Uterus (tissue), 4 donors: Measurements from ENCODE around the gene NPHP4. TPM values are rescaled to one million over a fixed set of nuclear protein-coding genes. Genes with fewer than 3 reads are reported as not detected.
A peak's percentile ranks its signal among the peaks of the same experiment; 100 is the strongest.

ENCODE experiments used
- DNase-seq, 2 donors: peaks; one replicate each; pipeline ENCODE4 v3.0.0-alpha.2; 2019 to 2020
- H3K27ac ChIP-seq, 2 donors: fragments of 200-600 bp; sonication (generic); 1 replicate in 1 of 2; 2 replicates in 1 of 2; pipeline ENCODE4 v1.5.1; 2016 to 2018
- H3K27me3 ChIP-seq, 2 donors: fragments of 200-600 bp; sonication (generic); one replicate each; pipeline ENCODE4 v1.5.1; 2018 to 2019; ENCODE audit warnings: control low read depth in 1 of 2
- H3K36me3 ChIP-seq, 2 donors: fragments of 200-600 bp; sonication (generic); one replicate each; pipeline ENCODE4 v1.5.1; 2019; ENCODE audit warnings: control low read depth in 1 of 2
- H3K4me1 ChIP-seq, 2 donors: fragments of 200-600 bp; sonication (generic); one replicate each; pipeline ENCODE4 v1.5.1; 2018 to 2019; ENCODE audit warnings: control low read depth in 1 of 2
- H3K4me3 ChIP-seq, 2 donors: fragments of 200-600 bp; sonication (generic); 1 replicate in 1 of 2; 2 replicates in 1 of 2; pipeline ENCODE4 v1.5.1; 2018 to 2019; ENCODE audit warnings: mild to moderate bottlenecking in 1 of 2
- H3K9me3 ChIP-seq, 2 donors: fragments of 200-600 bp; sonication (generic); one replicate each; pipeline ENCODE4 v1.5.1; 2019; ENCODE audit warnings: control low read depth in 1 of 2
- POLR2A ChIP-seq, 2 donors: fragments of 450-650 bp; IDR thresholded peaks; one replicate each; pipeline ENCODE4 v1.6.1; 2016; ENCODE audit warnings: antibody characterized with exemption in 2 of 2, mild to moderate bottlenecking in 1 of 2, moderate library complexity in 1 of 2
- intact Hi-C: fragments of 100-400 bp; cut with DNase I; formaldehyde crosslinking; loops from one replicate; pipeline ENCODE4 v1.15.1; 2023; ENCODE audit warnings: low total_unique reads
- total RNA-seq, 4 donors: library from RNA; depleted of rRNA in 3 of 4; stranded (reverse); fragments of >200 nt in 3 of 4; gene quantifications; one replicate each; pipeline versions ENCODE4 v1.1.0 to v1.2.4, GENCODE V29; 2014 to 2023
- TF ChIP-seq, protein P1 (sequence below), 4 experiments: fragments of 200-600 bp in 2 of 4; fragments of 450-650 bp in 2 of 4; sonication (generic) in 2 of 4; IDR thresholded peaks; one replicate each; pipeline ENCODE4 v1.5.1; 2016 to 2019; ENCODE audit warnings: antibody characterized with exemption in 4 of 4, mild to moderate bottlenecking in 2 of 4, moderate library complexity in 1 of 4
- donor health status: DM: yes; HTN: yes; CAD: no.

Gene NPHP4
- total RNA-seq, 4 donors from 2014 or later: 1.3 to 16.2 (median 7.0) TPM

DNA sequence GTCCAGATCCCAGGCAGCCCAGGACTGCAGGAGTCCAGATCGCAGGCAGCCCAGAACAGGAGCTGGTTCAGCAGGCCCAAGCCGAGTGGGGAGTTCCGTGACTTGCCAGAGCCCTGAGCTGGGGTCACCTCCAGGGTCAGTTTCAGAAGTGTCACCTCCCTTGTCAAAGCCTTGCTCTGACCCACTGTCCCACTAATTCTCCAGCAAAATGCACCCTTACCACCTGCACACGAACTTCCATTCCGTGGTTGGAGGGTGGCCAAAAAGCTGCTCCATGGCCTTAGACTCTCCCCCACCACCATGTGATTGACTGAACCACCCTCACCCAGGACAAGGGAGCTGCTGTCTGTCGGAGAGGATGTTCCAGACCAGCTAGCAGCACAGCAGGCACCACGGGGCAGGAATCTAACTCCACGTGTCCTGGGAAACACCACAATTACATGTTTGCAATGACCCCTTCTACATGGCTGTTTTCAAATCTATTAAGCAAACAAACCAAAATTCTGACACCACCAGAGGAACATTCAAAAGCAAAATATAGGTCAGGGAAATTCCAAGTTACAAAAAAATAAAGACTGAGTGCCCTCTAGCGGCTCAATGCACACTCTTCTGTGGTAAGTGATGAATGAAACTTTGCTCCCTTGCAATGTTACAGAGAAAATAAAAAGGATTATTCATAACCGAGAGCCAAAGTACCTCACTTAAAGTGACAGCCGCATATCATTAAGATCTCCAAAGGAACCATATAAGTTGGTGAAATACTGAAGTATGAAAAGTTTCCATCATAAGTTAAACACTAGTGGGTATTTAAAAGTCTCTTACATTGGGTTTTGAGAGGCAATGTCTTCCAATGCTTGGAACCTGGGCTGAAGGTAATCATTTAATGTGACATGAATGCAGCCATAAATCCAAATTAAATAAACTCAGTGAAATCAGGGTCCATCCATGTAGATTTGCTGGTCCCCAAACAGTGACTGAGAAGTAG is 76.3 kb downstream of the NPHP4 start:
- intact Hi-C loops: no loop called here

DNA sequence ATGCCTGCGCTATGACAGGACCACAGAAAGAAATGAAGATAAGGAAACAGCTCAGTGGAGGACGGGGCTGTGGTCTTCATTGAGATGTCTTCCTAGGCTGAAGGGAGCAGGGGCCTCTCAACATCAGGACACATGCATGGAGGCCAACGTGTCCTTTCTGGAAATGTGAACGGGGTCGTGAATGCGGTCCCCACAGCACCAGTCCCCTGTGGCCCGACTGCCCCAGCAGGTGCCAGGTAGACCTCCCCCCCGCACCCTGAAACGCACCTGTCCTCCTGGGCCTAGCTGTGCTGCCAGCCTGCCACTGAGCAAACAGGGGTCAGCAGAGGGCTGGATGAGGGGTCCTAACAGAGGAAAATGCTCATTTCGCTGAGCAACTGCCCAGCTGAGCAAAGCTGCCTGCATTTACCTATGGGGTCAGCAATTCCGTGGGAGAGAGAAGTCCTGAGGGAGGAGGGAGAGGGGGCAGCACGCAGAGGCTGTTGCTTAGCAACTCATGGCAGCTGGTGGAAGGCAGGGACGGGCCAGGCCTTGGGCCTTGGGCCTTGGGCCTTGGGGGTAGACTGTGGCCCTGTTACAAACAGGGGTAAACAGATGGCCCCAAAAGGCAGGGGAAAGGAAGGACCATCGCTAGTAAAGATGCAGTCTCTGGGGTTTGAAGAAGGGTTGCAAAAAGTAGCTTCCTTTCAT is 77.4 kb downstream of the NPHP4 start:
- H3K27me3 ChIP-seq: no peaks in the 10 kb centered on the region
- no peak for TF ChIP-seq POLR2A (IDR thresholded peaks at IDR 0.05)
- TF ChIP-seq, protein P1, sequence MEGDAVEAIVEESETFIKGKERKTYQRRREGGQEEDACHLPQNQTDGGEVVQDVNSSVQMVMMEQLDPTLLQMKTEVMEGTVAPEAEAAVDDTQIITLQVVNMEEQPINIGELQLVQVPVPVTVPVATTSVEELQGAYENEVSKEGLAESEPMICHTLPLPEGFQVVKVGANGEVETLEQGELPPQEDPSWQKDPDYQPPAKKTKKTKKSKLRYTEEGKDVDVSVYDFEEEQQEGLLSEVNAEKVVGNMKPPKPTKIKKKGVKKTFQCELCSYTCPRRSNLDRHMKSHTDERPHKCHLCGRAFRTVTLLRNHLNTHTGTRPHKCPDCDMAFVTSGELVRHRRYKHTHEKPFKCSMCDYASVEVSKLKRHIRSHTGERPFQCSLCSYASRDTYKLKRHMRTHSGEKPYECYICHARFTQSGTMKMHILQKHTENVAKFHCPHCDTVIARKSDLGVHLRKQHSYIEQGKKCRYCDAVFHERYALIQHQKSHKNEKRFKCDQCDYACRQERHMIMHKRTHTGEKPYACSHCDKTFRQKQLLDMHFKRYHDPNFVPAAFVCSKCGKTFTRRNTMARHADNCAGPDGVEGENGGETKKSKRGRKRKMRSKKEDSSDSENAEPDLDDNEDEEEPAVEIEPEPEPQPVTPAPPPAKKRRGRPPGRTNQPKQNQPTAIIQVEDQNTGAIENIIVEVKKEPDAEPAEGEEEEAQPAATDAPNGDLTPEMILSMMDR (IDR thresholded peaks at IDR 0.05): no peak

More for the DNA sequence above, 76.3 kb downstream of the NPHP4 start:
- H3K27me3 ChIP-seq: no peaks in the 10 kb centered on the region
- H3K36me3 ChIP-seq: no peaks in the 10 kb centered on the region
- TF ChIP-seq, protein P1 (IDR thresholded peaks at IDR 0.05): peak; percentile 34 to 56 (median 37)
- TF ChIP-seq POLR2A (IDR thresholded peaks at IDR 0.05): no peak
- no peak overlapping the region for H3K27ac ChIP-seq
- DNase-seq: no peak
- no peaks in the 10 kb centered on the region for H3K4me1 ChIP-seq
- H3K9me3 ChIP-seq: no peaks in the 10 kb centered on the region
- no peak overlapping the region for H3K4me3 ChIP-seq

DNA sequence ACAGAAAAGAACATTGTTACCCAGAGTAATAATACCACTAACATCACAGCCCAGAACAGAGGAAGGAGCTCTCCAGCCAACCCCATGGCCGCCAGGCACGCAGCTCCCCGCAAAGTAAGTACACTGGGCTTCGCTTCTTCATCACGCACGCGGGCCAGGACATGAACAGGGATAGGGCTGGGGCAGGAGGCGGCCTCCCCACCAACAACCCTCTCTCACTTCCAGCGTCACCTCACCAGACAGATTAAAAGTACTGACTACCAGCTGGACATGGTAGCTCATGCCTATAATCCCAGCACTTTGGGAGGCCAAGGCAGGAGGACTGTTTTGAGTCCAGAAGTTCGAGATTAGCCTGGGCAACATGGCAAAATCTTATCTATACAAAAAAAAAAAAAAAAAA is 78.3 kb downstream of the NPHP4 start:
- TF ChIP-seq POLR2A (IDR thresholded peaks at IDR 0.05): no peak
- TF ChIP-seq, protein P1 (IDR thresholded peaks at IDR 0.05): no peak
- no peaks in the 10 kb centered on the region for H3K36me3 ChIP-seq
- intact Hi-C loops: no loop called here
- DNase-seq: no peak
- no peak overlapping the region for H3K27ac ChIP-seq
- no peak overlapping the region for H3K4me3 ChIP-seq
- no peaks in the 10 kb centered on the region for H3K9me3 ChIP-seq
- H3K4me1 ChIP-seq: no peaks in the 10 kb centered on the region
- no peaks in the 10 kb centered on the region for H3K27me3 ChIP-seq

More for the DNA sequence above, 77.4 kb downstream of the NPHP4 start:
- DNase-seq: no peak
- Histone ChIP-seq H3K4me1 (no peaks in the 10 kb centered on the region), H3K4me3 (no peak overlapping the region), H3K36me3 (no peaks in the 10 kb centered on the region), H3K27ac (no peak overlapping the region), H3K9me3 (no peaks in the 10 kb centered on the region)
- intact Hi-C loops: no loop called here

DNA sequence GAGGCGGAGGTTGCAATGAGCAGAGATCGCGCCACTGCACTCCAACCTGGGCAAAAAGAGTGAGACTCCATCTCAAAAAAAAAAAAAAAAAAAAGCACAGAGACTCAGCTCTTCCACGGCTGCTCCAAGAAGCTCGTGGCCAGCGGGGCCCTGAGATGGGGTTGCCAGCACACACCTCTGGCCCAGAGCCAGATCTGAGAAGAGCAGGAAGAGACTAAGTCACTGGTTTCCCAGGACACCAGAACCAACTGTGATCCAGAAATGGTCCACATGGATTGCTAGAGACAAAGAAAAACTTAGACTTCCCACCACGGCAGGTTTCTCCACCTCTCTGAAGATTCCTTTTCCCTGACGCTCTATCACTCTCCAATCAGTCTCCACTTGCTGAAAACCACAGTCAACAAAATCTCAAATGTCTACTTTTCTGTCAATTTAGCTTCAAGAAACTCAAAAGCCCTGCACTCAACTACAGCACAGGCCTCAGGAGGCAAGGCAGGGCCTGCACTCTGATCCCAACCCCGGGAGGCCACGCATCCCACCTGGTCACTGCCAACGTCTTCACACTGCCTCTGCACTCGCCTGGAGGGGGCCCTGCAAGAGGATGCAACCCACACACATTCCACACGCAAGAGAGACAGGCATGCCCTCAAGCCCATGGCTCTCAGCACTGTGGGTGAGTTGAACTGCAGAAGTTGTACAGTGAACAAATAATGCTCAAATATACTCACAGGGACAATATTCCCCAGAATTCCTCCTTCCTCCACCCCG is 79.0 kb downstream of the NPHP4 start:
- TF ChIP-seq, protein P1 (IDR thresholded peaks at IDR 0.05): no peak
- no peak for TF ChIP-seq POLR2A (IDR thresholded peaks at IDR 0.05)
- intact Hi-C loops: no loop called here
- no peak overlapping the region for H3K27ac ChIP-seq
- no peak overlapping the region for H3K4me3 ChIP-seq
- DNase-seq: no peak
- H3K36me3 ChIP-seq: no peaks in the 10 kb centered on the region
- no peaks in the 10 kb centered on the region for H3K27me3 ChIP-seq
- no peaks in the 10 kb centered on the region for H3K9me3 ChIP-seq
- no peaks in the 10 kb centered on the region for H3K4me1 ChIP-seq
